HCEC 1CT (cell line): ENCODE data around the gene CCDC157.
A peak's percentile ranks its signal among the peaks of the same experiment; 100 is the strongest.
"Not testable (repeated sequence)": the region's sequence is repeated elsewhere in the genome, so short reads cannot be mapped to it uniquely, and the experiment has no call there.

Source experiments
- DNase-seq: peaks from one replicate; pipeline ENCODE4 v3.0.0-alpha.2; 2017

Gene CCDC157

DNA sequence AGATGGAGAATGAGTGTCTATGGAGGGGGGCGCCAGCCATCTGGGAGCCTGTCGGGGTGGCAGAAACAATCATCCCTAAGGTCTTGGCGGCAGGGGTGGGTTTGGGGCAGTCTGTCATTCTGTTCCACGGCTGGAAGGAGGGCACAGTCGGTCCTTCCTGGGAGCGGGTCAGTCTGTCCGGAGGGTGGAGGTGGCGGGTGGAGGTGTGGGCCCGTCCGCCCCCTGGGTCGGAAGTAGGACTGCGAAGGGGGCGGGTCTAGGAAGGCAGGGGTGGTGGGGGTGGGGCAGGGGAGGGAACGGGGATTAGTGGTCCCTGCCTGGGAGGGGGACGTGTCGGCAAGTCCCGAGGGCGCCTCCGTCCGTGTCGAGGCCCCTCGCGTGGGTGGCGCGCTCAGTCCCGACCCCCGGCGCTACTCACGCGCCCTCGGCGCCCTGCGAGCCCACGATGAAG lies 30.5 kb upstream of the CCDC157 start:
- no peak for DNase-seq

DNA sequence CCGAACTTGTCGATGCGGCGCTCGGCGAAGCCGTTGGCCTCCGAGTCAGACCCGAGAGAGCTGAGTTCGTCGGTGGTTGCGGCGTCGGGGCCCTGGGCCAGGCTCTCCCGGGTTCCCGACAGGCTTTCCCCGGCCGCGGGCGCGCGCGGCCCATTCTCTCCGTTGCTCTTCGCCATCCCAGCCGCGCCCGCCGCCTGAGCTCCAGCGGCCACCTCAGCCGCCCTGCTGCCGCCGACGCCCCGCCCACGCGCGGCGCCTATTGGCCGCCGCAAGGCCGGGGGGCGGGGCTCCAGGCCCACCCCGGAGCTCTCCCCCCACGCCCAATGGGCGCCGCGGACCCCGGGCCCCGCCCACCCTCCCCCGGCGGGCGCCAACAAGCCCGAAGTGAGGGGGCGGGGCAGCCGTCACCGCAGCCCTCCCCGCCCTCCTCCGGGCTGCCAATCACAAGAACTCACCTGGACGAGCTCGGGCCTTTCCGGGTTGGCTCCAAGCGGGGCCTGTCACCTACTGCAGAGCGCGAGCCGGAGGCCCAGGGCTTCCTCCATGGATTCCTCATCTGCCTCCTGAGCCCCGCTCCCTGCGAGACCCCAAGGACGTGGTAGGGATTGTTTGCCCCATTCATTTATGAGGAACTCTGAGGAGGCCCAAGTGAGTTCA lies 30.0 kb upstream of the CCDC157 start, which contains the start of gene TBC1D10A:
TBC1D10A (minus strand) TSS at position 236 of the 657 bp plus-strand sequence; CDS start at position 176, 60 bp downstream.
- peak; percentile 81 for DNase-seq

DNA sequence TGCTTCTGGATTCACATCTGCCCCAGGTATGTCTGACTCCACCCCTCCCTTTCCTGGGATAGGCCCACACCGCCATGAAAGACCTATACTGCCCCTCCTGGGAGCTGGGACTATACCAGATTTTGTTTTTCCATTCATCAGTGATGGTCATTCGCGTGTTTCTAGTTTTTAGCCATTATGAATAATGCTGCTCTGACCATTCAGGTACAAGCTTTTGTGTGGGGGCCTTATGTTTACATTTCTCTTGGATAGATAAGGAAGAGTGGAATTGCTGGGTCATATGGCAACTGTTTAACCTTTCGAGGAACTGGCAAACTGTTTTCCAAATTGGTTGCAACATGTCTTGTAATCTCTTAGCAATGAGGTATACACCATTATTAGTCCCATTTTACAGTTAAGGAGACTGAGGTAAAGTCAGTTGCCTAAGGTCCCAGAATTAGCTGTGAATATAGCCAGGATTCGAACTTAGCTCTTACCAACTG lies 28.9 kb upstream of the CCDC157 start:
- DNase-seq, result no peak

DNA sequence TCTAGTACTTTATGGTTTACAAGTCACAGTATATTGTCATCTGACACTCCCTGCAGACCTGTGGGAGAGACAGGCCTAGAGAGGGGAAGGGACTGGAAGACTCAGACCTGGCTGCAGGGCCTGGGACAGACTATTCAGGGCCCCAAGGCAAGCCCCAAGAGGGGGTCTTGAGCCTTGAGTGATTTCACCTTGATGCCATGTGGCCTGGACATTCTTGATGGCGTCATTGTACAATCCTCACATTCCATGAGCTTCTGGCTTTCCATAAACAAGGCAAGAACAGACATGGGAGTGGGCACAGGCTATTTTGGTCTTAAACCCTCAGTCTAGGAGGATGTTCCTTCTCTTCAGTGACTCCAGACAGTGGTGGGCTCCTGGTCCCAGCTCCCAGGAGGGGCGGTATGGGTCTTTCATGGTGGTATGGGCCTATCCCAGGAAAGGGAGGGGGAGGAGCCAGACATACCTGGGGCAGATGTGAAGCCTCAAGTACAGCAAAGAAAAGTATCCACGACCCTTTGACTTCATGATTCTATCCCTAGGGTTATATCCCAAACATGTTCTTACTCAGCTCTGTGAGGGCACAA lies 28.2 kb upstream of the CCDC157 start:
- no peak for DNase-seq

DNA sequence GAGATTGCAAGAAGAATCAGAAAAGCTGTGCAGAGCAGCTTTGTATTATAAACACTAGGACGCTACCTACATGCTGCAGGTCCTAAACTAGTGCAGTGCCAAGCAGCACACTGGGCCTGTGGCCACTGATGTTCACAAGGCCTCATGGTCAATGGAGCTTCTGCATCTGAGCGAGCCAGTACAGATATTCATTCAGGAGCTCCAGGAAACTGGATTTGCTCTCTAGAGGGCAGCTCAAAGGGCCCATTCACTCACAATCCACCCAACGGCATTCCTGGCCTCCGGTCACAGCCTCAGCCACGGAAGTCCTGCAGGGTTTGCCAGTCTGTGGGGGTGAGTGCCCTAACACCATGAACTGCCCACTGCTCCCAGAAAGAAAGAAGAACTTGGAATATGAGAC lies 24.3 kb upstream of the CCDC157 start:
- no peak for DNase-seq

DNA sequence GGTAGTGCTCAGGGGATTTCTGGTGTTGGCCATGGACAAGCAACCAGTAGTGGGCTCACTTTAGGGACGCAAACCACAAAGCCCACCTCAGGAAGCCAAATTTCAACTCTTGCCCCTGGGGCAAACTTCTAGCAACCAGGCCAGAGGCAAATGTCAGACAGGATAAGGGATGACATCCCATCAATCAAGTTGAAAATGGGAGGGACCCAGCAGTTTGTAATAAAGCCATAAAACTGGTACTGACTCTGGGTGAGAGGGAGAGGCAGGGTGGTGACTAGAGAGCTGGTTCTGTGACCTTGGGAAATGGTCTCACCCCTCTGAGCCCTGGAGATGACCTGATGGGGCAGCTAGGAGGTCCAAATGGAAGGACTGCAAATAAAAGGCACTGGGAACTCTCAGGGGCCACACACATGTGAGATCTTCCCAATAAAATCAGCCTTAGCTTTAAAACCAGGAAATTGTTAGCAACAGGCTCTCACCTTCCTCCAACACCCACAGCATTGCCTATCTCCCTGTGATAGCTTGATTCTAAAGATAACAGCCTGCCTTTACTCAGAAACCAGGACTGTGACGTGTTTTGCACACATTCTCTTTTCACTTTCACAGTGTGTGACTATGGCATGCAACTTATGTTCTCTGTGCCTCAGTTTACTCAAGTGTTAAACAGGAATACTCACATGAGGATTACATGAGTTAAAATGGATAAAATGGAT lies 23.7 kb upstream of the CCDC157 start:
- DNase-seq, result no peak

DNA sequence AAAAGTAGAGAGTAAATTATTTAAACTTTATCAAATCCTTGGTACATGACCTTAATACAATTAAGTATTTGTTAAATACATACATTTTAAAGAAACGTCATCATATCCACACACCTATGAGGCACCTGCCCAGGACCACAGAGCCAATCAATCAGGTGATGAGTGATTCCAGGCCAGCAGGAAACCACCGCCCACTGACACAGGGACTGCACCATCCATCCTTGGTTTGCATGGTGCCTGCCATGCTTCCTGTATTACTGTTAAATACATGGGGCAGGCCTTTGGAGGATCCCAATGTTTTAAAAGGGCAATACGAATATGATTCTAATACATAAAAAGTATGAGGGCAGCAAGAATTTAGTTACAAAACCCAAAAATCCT lies 23.1 kb upstream of the CCDC157 start:
- DNase-seq, result no peak

DNA sequence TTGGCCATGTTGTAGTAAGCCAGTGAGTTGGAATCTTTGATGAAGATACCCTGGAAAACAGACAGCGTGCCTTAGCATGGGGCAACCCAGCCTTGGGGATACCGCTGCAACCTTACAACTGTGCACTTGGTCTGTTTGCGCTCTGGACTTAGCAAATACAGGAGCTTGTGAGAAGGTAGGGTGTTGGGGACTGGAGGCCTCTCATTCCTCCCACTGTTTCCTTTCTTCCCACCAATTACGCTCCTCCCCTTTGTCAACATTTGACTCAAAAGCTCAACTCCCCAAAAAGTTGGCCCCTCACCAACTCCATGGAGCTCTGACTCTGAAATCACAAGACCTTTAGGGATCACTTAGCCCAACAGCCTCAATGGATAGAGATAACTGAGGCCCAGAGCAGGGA lies 22.2 kb upstream of the CCDC157 start:
- DNase-seq, result no peak

DNA sequence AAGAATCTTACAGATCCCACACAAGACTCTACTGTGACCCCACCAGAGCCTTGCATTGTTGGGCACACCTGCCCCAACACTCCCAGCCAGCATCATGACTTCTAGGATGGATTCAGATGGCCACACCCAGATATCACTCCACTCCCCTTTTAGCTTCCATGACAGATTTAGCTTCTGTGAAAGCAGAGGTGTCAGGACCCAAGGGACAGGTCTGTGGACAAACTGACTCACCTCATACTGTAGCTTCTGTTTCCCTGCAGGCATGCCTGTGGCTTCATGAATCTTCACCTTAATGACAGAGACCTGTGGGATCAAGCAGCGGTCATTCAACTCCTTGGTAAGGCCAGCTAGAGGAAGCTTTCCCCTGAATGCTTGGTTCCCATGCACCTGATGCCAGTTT lies 21.6 kb upstream of the CCDC157 start:
- no peak for DNase-seq

DNA sequence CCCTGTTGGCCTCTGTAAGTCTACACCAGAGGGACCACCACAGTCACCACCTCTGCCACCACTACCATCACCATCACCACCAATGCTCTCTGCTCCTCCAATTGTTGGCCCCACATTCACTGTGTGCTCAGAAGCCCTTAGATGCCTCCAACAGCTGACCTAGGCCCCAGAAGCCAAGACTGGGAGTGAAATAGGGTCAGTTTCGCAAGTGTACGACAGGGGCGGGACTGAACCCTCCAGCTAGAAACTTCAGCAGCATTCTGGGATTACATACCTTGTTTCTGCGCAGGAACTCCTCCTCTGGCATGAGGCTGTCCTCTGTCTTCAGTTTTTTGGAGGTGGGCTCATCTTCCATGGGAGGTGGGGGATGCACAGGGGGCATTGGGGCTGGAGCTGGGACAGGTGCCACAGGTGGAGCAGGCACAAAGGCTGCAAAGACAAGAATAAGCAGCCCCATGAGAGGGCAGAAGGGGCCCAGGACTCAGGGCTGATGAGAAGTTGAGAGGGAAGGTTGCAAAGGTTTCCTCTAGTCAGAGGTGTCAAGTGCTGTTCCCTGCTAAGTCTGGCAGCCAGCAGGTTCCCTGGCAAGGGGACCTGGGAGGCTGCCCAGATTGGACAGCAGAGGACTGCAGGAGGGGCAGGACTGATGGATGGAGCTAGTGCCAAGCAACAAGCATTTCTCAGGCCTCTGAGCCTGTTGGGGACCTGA lies 19.9 kb upstream of the CCDC157 start:
- no peak for DNase-seq

DNA sequence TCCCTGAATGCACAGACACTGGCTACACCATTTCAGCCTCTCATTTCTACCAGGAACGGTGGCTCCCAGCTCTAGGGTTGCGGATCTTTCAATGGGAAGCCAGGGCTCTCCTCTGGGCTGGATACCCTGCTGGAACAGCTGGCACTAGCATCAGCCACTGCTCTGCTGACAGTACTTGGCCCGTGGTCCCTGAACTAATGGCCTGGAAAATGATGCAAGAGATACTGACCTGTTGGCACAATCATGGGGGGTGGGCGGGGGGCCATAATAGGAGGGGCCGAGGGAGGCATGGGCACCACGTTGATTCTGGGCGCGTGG lies 19.4 kb upstream of the CCDC157 start:
- DNase-seq, result no peak

DNA sequence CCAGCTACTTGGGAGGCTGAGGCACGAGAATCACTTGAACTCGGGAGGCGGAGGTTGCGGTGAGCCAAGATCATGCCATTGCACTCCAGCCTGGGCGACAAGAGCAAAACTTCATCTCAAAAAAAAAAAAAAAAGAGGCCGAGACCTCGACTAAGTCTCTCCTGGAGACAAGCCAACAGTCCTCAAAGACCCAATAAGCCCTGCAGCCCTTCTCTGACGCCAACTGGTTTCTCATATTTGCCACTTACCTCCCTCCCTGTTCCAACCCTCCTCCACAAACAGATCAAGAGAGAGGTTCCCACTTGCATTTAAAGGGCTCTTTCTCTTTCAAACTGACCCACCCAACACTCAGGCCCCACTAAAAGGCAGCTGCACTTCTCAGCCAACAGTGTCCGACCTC lies 18.5 kb upstream of the CCDC157 start:
- DNase-seq, result not testable (repeated sequence)

DNA sequence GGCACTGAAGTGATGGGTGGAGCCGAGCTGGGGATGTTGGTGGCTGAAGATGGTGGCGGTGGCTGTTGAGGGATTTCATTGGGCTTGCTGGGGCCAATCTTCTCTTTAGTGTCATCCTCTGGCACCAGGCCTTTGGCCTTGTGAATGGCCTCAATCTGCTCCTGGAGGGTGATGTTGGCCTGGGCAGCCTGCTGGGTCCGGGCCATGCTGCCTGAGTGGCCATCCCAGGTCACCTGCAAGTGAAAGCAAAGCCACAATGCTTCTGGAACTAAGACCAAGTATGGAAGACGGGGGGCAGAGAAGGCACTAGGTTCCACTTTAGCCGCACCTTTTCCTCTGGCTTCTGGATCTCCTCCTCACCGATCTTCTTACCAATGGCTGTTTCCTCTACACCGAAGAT lies 18.0 kb upstream of the CCDC157 start:
- no peak for DNase-seq

DNA sequence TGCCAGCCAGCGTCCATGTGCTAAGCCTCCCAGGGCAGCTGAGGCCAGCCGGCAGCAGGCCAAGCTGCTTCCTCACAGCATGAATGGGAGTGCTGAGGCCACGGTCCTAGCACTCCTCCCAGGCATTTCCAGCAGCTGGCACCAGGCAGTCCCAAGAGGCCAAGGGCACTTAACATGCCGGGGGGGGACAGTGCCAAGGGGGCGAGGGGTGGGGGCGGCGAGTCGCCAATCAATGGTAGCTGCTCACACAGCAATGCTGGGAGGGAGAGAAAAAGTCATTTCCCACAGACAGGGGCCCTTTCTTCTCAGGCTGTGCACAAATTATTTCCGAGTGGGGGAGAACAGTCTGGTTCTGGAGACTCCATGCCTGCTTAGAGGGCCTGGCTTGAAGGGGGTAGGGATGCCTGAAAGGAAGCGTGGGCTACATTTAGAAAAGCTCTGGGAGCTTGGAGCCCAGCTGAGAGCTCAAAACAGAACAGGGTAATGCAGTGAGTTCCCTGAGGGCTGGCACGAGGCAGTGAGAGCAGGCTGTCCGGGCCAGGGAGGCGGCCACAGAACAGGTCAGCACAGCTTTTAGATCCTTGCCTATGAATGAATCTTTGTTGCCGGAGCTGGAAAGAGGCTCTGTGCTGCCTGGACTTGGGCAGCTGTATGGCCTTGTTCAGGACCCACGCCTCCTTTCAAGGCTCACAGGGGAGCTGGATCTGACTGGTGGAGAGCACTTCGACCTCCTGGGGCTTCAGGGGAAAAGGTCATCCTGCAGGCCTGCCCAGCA lies 15.7 kb upstream of the CCDC157 start:
- DNase-seq, result no peak

DNA sequence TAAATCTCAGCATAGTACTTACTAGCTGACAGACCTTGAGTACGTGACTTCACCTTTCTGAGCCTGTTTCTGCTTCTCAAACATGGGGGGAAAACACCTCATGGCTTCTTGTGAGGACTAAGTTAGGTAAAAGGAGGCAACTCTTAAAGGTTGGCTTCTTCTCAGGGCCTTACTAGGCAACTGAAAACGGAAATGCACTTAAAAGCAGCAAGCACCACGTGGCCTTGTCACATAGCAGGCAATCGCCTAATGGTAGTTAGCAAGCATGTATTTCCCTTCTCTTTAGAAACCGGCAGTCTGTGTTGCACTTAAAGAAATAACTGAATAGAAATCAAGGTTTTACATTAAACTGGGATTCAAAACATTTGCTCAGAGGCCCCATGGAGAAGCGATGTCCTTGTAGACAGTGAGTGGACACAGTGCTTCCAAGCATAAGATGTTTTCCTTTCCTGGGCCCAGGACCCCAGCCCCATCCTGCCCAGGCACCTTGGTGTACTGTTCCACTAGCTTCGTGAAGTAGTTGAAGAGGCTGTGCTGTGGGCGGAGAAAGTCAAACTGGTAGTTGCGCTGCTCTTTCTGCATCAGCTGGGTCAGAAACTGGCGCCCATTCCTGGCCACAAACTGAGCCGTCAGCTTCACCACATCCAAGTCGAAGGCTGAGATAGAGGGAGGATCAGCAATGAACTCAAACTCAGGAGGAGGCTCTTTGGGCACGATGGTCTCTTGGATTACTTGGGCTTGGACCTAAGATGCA lies 12.2 kb upstream of the CCDC157 start:
- DNase-seq, result no peak

DNA sequence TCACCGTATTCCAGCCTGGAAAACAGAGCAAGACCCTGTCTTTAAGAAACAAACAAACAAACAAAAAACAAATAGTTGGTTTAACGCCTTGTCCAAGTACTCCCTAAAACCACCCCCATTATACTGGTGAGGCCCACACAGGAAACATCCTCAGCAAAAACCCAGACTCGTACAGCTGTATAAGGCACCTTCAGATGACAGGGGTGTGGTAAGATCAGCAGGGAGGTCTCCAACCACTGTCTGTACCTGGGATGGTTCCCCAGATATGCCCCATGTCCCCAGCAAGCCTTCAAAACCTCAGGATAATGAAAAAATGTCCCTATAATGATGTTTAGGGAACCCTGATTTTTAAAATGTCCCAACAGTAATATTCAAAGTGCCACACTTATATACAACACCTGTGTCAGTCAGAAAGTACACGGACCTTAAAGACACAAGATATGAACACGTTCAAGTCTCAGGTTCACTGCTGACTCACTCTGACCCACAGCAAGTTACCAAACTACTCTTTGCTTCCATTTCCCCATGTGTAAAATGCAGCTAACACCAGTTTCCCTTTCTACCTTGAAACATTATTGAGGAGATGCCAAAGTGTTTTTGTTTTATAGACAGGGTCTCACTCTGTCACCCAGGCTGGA lies 9.4 kb upstream of the CCDC157 start:
- DNase-seq, result no peak

DNA sequence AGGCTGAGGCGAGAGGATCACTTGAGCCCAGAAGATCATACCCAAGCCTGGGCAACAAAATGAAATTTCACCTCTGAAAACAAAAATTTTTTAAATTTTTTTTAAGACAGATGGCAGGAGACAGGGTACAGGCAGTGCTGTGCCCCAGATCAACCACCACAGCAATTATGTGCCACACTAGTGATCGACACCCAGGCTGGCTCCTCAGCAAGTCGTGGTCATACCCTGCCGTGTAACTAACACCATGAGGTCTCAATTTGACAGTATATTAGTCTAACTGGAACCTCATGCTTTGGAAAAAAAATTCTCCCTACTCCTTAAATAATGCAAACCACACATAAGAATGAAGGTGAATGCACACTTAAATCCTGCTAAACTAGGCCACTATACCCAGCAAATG lies 8.4 kb upstream of the CCDC157 start:
- DNase-seq, result no peak

DNA sequence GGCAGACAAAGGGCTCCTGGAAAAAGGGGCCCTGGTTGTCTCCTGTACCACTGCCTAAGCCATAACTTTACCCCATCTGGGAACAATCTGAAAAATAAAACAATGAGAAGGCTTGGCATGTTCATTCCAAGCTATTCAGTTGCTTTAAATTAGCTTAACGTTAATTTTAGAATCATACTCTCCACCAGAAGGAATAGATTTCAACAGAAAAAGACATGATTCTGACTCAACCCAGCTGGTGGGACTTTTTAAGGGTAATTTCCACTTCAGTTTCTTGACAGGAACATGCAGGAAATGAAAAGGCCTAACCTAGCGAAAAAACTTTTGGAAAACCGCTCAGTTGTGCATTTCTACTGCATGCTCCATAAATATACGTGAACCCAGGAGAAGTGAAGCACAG lies 8.0 kb upstream of the CCDC157 start:
- no peak for DNase-seq

DNA sequence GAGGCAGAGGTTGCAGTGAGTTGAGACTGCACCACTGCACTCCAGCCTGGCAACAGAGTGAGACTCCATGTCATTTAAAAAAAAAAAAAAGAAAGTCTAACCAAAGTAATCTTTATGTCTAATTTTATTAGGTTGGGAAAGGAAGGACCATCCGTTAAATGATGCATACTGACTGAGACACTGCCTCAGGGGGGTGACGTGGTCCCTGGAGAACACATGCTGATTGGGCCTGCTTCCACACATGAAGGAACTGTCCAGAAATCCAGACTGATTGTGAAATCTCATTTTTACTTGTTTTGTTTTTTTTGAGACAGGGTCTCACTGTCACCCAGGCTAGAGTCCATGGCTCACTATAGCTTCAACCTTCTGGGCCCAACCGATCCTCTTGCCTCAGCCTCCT lies 5.6 kb upstream of the CCDC157 start:
- no peak for DNase-seq

DNA sequence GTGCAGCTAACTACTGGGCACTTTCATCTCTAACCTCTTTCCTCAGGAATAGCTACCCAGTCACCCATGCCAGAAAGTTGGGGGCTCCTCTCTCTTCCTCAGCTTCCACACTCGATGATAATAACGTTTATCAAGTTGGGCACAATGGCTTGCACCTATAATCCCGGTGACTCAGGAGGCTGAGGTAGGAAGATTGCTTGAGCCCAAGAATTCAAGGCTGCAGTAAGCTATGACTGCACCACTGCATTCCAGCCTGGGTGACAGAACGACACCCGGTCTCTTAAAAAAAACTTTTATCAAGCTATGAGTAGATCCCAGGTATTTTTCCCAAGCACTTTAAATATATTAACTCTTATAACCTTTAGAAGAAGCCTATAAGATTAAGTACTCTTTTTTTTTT lies 2.2 kb upstream of the CCDC157 start:
- no peak for DNase-seq

DNA sequence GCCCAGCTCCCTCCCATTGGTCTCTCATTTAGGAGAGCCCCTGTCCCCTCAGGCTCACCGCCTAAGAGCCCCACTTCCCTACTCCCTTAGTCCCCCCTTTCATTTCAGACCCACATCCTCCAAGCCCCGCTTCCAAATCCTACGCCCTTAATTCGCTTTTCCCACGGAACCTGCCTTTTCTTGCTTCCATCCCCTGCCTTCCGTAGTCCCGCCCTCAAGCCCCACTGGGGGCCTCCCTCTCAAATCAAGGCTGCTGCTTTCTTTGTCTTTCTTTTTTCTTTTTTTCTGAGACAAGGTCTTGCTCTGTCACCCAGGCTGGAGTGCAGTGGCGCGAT lies 396 bp downstream of the CCDC157 start:
- no peak for DNase-seq
